B cell (primary cell): Measurements from ENCODE around the gene CDK5RAP2. TPM values are rescaled to one million over a fixed set of nuclear protein-coding genes. Genes with fewer than 3 reads are reported as not detected.

ENCODE experiments used
- ATAC-seq: fragments of 200-7000 bp; cut with Tn5 transposase; one replicate; pipeline ENCODE4 v1.10.0; 2021; ENCODE audit warnings: low read depth, mild to moderate bottlenecking, moderate number of reproducible peaks, moderate library complexity
- CTCF ChIA-PET: fragments of 350-600 bp; sonication (Branson Sonifier 250); formaldehyde crosslinking; loops from one replicate; lab custom pipeline; 2021; ENCODE audit warnings: antibody characterized with exemption, inconsistent platforms; lab: Charles Lee
- POLR2A ChIA-PET: fragments of 350-600 bp; sonication (Branson Sonifier 250); formaldehyde crosslinking; loops from one replicate; lab custom pipeline; 2021; ENCODE audit warnings: antibody characterized with exemption; lab: Charles Lee
- DNase-seq: peaks from one replicate; pipeline ENCODE4 v3.0.0; 2013
- H2AFZ ChIP-seq: 2 replicates; pipeline ENCODE4 v1.6.1; 2012; ENCODE audit warnings: mild to moderate bottlenecking, low read depth, low read length; ENCODE audit not compliant: insufficient read depth, poor library complexity, severe bottlenecking
- H3K27ac ChIP-seq, 2 donors: 1 replicate in 1 of 2; 2 replicates in 1 of 2; pipeline ENCODE4 v1.5.1; 2012 to 2013; ENCODE audit warnings: low read length in 2 of 2, mild to moderate bottlenecking in 2 of 2, moderate library complexity in 1 of 2
- H3K27me3 ChIP-seq, 4 experiments: fragments of 200-600 bp in 1 of 4; sonication (generic) in 1 of 4; replicated peaks in 1 of 4; 1 replicate in 2 of 4; 2 replicates in 2 of 4; pipeline versions ENCODE4 v1.6.1 to v1.7.0; 2013 to 2016; ENCODE audit warnings: low read length in 3 of 4, mild to moderate bottlenecking in 2 of 4, mixed read lengths in 1 of 4, moderate library complexity in 1 of 4; ENCODE audit not compliant: insufficient read depth in 4 of 4, control insufficient read depth in 3 of 4; ENCODE audit errors: control extremely low read depth in 1 of 4
- H3K36me3 ChIP-seq, 2 experiments: replicated peaks in 1 of 2; 1 replicate in 1 of 2; 2 replicates in 1 of 2; pipeline versions ENCODE4 v1.6.1 to v1.7.1; 2013; ENCODE audit warnings: low read length in 1 of 2; ENCODE audit not compliant: insufficient read depth in 2 of 2, control insufficient read depth in 1 of 2; ENCODE audit errors: control extremely low read depth in 1 of 2, extremely low read depth in 1 of 2
- H3K4me1 ChIP-seq, 2 donors: fragments of 200-600 bp in 1 of 2; sonication (generic) in 1 of 2; 1 replicate in 1 of 2; 2 replicates in 1 of 2; pipeline versions ENCODE4 v1.5.1 to v1.6.1; 2013 to 2017; ENCODE audit warnings: low read length in 2 of 2; ENCODE audit not compliant: control insufficient read depth in 2 of 2, insufficient read depth in 2 of 2
- H3K4me2 ChIP-seq: replicated peaks from 2 replicates; pipeline ENCODE3; 2012; ENCODE audit warnings: mild to moderate bottlenecking, low read depth, low read length; ENCODE audit not compliant: poor library complexity, severe bottlenecking
- H3K4me3 ChIP-seq, 5 experiments: fragments of 200-600 bp in 1 of 5; sonication (generic) in 1 of 5; 1 replicate in 3 of 5; 2 replicates in 2 of 5; pipeline versions ENCODE4 v1.5.1 to v1.7.0; 2011 to 2016; ENCODE audit warnings: low read length in 4 of 5, mild to moderate bottlenecking in 4 of 5, low read depth in 2 of 5, control low read depth in 1 of 5, moderate library complexity in 1 of 5; ENCODE audit not compliant: insufficient read depth in 1 of 5; ENCODE audit errors: control extremely low read depth in 1 of 5, extremely low read depth in 1 of 5
- H3K79me2 ChIP-seq: fragments of 200-600 bp; sonication (generic); one replicate; pipeline ENCODE4 v1.6.0; 2016; ENCODE audit warnings: low read length; ENCODE audit not compliant: control insufficient read depth, insufficient read depth
- H3K9ac ChIP-seq: fragments of 200-600 bp; sonication (generic); 2 replicates; pipeline ENCODE4 v1.6.1; 2017; ENCODE audit warnings: mild to moderate bottlenecking, low read length, moderate library complexity
- H3K9me3 ChIP-seq, 3 donors: one replicate each; pipeline versions ENCODE4 v1.6.1 to v1.7.1; 2013; ENCODE audit warnings: low read length in 2 of 3; ENCODE audit not compliant: control insufficient read depth in 2 of 3, insufficient read depth in 1 of 3; ENCODE audit errors: control extremely low read depth in 1 of 3
- H4K20me1 ChIP-seq: 2 replicates; pipeline ENCODE4 v1.6.0; 2012; ENCODE audit warnings: mild to moderate bottlenecking, low read length; ENCODE audit not compliant: insufficient read depth, control insufficient read depth, poor library complexity, severe bottlenecking
- H3K27ac Mint-ChIP-seq: one replicate; pipeline ENCODE4 v1.8.0; 2021; ENCODE audit warnings: mixed read lengths
- H3K27me3 Mint-ChIP-seq: one replicate; pipeline ENCODE4 v1.8.0; 2021; ENCODE audit warnings: mixed read lengths
- H3K4me1 Mint-ChIP-seq: one replicate; pipeline ENCODE4 v1.8.0; 2021; ENCODE audit warnings: mixed read lengths
- H3K4me3 Mint-ChIP-seq: one replicate; pipeline ENCODE4 v1.8.0; 2021; ENCODE audit warnings: mixed read lengths
- H3K9me3 Mint-ChIP-seq: one replicate; pipeline ENCODE4 v1.8.0; 2022; ENCODE audit warnings: mixed read lengths; ENCODE audit not compliant: insufficient read depth
- CTCF ChIP-seq: fragments of 200-600 bp; IDR thresholded peaks from one replicate; pipeline ENCODE4 v1.8.0; 2022; ENCODE audit warnings: antibody characterized with exemption, mild to moderate bottlenecking
- EZH2 ChIP-seq: IDR thresholded peaks from 2 replicates; pipeline ENCODE4 v1.6.1; 2012; ENCODE audit warnings: borderline replicate concordance, low read depth, mild to moderate bottlenecking, moderate library complexity, low read length; ENCODE audit not compliant: insufficient read depth, poor library complexity, severe bottlenecking
- whole genome bisulfite sequencing: methylation state at CpG from one replicate; pipeline ENCODE4 v1.1.5; 2013; ENCODE audit warnings: missing lambda C conversion rate; ENCODE audit not compliant: insufficient coverage; 5-methylcytosine and 5-hydroxymethylcytosine counted together
- intact Hi-C: fragments of 100-400 bp; cut with micrococcal nuclease; formaldehyde crosslinking; loops from one replicate; pipeline ENCODE4 v1.10.0; 2022
- polyA plus RNA-seq: library from polyadenylated mRNA; depleted of rRNA; stranded (reverse); fragments of >200 nt; gene quantifications from 2 replicates; pipeline ENCODE4 v1.2.3, GENCODE V29; 2012
- total RNA-seq, 2 donors: library from RNA; stranded (reverse); fragments of 120-200 nt in 1 of 2; gene quantifications; 1 replicate in 1 of 2; 2 replicates in 1 of 2; pipeline versions ENCODE4 v1.2.3 to v1.2.4, GENCODE V29; 2013 to 2022

CDK5RAP2 gene
- total and polyA plus RNA-seq, 2 donors (not counting 1 experiment from before 2014, with no cell fraction given) = 31.3 to 122 TPM

- 100% methylated on average over 1 of the region's 8 CpGs for WGBS
- TF ChIP-seq CTCF = no peak
- no peak for TF ChIP-seq EZH2
- POLR2A ChIA-PET = no interaction called here
- Mint-ChIP-seq H3K4me3 (no peak overlapping the region), H3K27ac (no peak overlapping the region), H3K9me3 (no peaks in the 10 kb centered on the region), H3K27me3 (no peaks in the 10 kb centered on the region), H3K4me1 (no peaks in the 10 kb centered on the region)
- Histone ChIP-seq H3K9me3 (no peaks in the 10 kb centered on the region), H3K36me3 (no peaks in the 10 kb centered on the region), H3K27ac (no peak overlapping the region), H3K27me3 (no peaks in the 10 kb centered on the region), H4K20me1 (no peaks in the 10 kb centered on the region), H3K9ac (no peak overlapping the region), H3K79me2 (no peaks in the 10 kb centered on the region), H3K4me2 (no peak overlapping the region), H3K4me1 (no peaks in the 10 kb centered on the region), H3K4me3 (no peak overlapping the region), H2AFZ (no peak overlapping the region)
- no peak for DNase-seq
- ATAC-seq = no peak
- intact Hi-C loops = no loop called here
- CTCF ChIA-PET = no interaction called here
Measured at GRCh38 chr9:120592210-120592609, 12.2 kb upstream of the CDK5RAP2 start.

GRCh38 chr9:120587328-120587727 lies 7.4 kb upstream of the CDK5RAP2 start:
- no peaks in the 10 kb centered on the region for H3K9me3 Mint-ChIP-seq
- Histone ChIP-seq H3K79me2 (peaks cover 19% of the 10 kb centered on the region), H3K4me3 (no peak overlapping the region), H3K27me3 (no peaks in the 10 kb centered on the region), H4K20me1 (no peaks in the 10 kb centered on the region), H2AFZ (peak overlapping the region; percentile 1), H3K4me1 (peaks cover 9 to 10% of the 10 kb centered on the region in 2 donors), H3K36me3 (no peaks in the 10 kb centered on the region), H3K4me2 (no peak overlapping the region), H3K27ac (no peak overlapping the region), H3K9me3 (no peaks in the 10 kb centered on the region), H3K9ac (no peak overlapping the region)
- ATAC-seq (no peak), DNase-seq (no peak)
- TF ChIP-seq EZH2 (no peak), CTCF (no peak)
- CTCF ChIA-PET = interaction anchor here (1.0 kb wide), 1 partner anchor 526 kb away, joined by 3 read pairs; no protein-coding TSS in a partner anchor
- POLR2A ChIA-PET = no interaction called here
- peaks cover 19% of the 10 kb centered on the region for H3K4me1 Mint-ChIP-seq
- intact Hi-C loops = no loop called here
- no peaks in the 10 kb centered on the region for H3K27me3 Mint-ChIP-seq
- H3K4me3 Mint-ChIP-seq = no peak overlapping the region
- H3K27ac Mint-ChIP-seq = no peak overlapping the region
- 30% methylated on average over 1 of the region's 1 CpG for WGBS
